Endodermal cell (in vitro differentiated cells): ENCODE data around the gene SNTB2. TPM values are rescaled to one million over a fixed set of nuclear protein-coding genes. Genes with fewer than 3 reads are reported as not detected.

Experiments used
- DNase-seq: peaks from one replicate; pipeline ENCODE4 v3.0.0-alpha.2; 2017
- H3K27ac ChIP-seq: 2 replicates; pipeline ENCODE4 v1.5.1; 2013; ENCODE audit warnings: mild to moderate bottlenecking, low read depth, low read length, moderate library complexity
- H3K27me3 ChIP-seq: 2 replicates; pipeline ENCODE4 v1.6.1; 2013; ENCODE audit warnings: mild to moderate bottlenecking, low read length, moderate library complexity; ENCODE audit not compliant: insufficient read depth, control insufficient read depth, poor library complexity, severe bottlenecking
- H3K36me3 ChIP-seq: 2 replicates; pipeline ENCODE4 v1.7.0; 2013; ENCODE audit warnings: mild to moderate bottlenecking, low read length, moderate library complexity; ENCODE audit not compliant: control insufficient read depth, insufficient read depth
- H3K4me1 ChIP-seq: one replicate; pipeline ENCODE4 v1.7.0; 2013; ENCODE audit warnings: low read length; ENCODE audit not compliant: control insufficient read depth, insufficient read depth
- H3K4me3 ChIP-seq: 2 replicates; pipeline ENCODE4 v1.5.1; 2013; ENCODE audit warnings: mild to moderate bottlenecking, low read length, moderate library complexity
- H3K9ac ChIP-seq: 2 replicates; pipeline ENCODE4 v1.6.1; 2013; ENCODE audit warnings: mild to moderate bottlenecking, low read length, moderate library complexity; ENCODE audit not compliant: poor library complexity, severe bottlenecking; ENCODE audit errors: extremely low read depth
- H3K9me3 ChIP-seq: 2 replicates; pipeline ENCODE4 v1.6.1; 2013; ENCODE audit warnings: mild to moderate bottlenecking, low read length, moderate library complexity; ENCODE audit not compliant: control insufficient read depth
- H3K27ac Mint-ChIP-seq: 2 replicates; pipeline ENCODE4 v1.8.0; 2020; ENCODE audit warnings: mixed read lengths
- H3K27me3 Mint-ChIP-seq: 2 replicates; pipeline ENCODE4 v1.8.0; 2021; ENCODE audit warnings: mild to moderate bottlenecking, mixed read lengths; ENCODE audit not compliant: insufficient read depth
- H3K36me3 Mint-ChIP-seq: 2 replicates; pipeline ENCODE4 v1.8.0; 2020; ENCODE audit warnings: low read depth, mixed read lengths
- H3K4me1 Mint-ChIP-seq: 2 replicates; pipeline ENCODE4 v1.8.0; 2020; ENCODE audit warnings: mixed read lengths
- H3K4me3 Mint-ChIP-seq: 2 replicates; pipeline ENCODE4 v1.8.0; 2020; ENCODE audit warnings: mild to moderate bottlenecking, moderate library complexity, mixed read lengths
- H3K9me3 Mint-ChIP-seq: 2 replicates; pipeline ENCODE4 v1.8.0; 2020; ENCODE audit warnings: mild to moderate bottlenecking, mixed read lengths
- WGBS, 2 experiments: methylation state at CpG; one replicate each; pipeline versions ENCODE4 v1.1.5 to v1.1.7; 2013; ENCODE audit warnings: missing lambda C conversion rate in 2 of 2, mixed read lengths in 1 of 2; ENCODE audit not compliant: insufficient coverage in 1 of 2, insufficient read length in 1 of 2; 5-methylcytosine and 5-hydroxymethylcytosine counted together
- total RNA-seq, 2 donors: library from RNA; stranded (reverse); fragmentation: NEBNext Ultra II Directional in 1 of 2; extraction: Animal tissue kit (Norgen Biotek cat#: 25700) in 1 of 2; gene quantifications; 2 replicates in 1 of 2; 3 replicates in 1 of 2; pipeline ENCODE4 v1.2.1, GENCODE V29; 2021
- TF ChIP-seq, protein P1 (sequence below): fragments of 200-600 bp; sonication (generic); conservative IDR thresholded peaks from 2 replicates; pipeline ENCODE4 v1.5.0; 2021; ENCODE audit warnings: antibody characterized with exemption, mild to moderate bottlenecking

The SNTB2 gene
- total RNA-seq, 2 donors from 2014 or later = 15.4 to 24.1 TPM

DNA sequence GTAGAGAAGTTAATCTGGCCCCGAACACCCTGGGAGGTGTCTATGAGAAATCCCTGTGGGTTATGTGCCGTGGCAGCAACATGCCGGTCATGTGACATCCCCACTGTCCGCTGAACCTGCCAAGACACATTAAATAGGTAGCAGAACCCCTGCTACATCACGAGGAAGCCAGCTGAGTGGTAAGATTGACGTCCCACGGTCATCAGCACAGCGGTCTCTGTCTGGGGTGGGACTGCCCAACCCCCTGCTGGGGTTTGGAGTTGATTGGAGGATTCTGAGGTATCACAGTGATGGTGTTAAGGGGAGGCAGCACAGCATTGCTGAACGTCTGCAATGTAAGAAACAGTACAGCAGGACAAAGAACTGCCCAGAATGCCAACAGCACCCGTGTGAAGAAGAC lies 162.6 kb downstream of the SNTB2 start:
- no peaks in the 10 kb centered on the region for H3K27me3 ChIP-seq
- no peak overlapping the region for H3K27ac Mint-ChIP-seq

DNA sequence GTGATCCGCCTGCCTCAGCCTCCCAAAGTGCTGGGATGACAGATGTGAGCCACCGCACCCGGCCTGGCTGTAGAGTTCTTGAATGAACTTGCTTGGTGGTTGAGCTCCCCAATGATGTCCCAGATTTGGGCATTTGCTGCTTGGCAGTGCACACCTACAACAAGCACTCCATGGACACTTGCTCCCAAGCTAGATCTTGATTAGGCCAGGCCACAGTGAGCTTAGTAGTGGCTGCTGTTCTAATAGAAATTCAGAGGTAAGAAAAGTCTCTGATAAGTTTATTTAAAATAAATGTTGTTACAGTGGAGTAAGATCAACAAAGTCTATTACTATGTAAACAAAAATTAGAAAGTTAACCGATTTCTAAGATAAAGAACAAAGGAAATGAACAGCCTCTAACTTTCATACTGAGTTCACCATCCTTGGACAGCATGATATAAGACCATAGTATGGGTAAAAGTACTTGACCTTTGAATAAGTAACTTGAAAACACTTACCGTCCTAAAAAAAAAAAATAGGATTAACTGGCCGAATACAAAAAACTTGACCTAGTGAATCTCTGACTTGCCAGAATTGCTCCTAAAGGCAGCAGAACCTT lies 163.7 kb downstream of the SNTB2 start:
- H3K4me3 Mint-ChIP-seq = no peak overlapping the region
- no peaks in the 10 kb centered on the region for H3K27me3 Mint-ChIP-seq
- H3K27ac Mint-ChIP-seq = no peak overlapping the region
- peaks cover 14% of the 10 kb centered on the region for H3K4me1 Mint-ChIP-seq
- Histone ChIP-seq H3K36me3 (peaks cover 17% of the 10 kb centered on the region), H3K9ac (no peak overlapping the region), H3K27me3 (no peaks in the 10 kb centered on the region), H3K4me1 (no peaks in the 10 kb centered on the region), H3K4me3 (no peak overlapping the region), H3K27ac (no peak overlapping the region), H3K9me3 (no peaks in the 10 kb centered on the region)
- DNase-seq = no peak
- no peaks in the 10 kb centered on the region for H3K9me3 Mint-ChIP-seq
- TF ChIP-seq, protein P1, sequence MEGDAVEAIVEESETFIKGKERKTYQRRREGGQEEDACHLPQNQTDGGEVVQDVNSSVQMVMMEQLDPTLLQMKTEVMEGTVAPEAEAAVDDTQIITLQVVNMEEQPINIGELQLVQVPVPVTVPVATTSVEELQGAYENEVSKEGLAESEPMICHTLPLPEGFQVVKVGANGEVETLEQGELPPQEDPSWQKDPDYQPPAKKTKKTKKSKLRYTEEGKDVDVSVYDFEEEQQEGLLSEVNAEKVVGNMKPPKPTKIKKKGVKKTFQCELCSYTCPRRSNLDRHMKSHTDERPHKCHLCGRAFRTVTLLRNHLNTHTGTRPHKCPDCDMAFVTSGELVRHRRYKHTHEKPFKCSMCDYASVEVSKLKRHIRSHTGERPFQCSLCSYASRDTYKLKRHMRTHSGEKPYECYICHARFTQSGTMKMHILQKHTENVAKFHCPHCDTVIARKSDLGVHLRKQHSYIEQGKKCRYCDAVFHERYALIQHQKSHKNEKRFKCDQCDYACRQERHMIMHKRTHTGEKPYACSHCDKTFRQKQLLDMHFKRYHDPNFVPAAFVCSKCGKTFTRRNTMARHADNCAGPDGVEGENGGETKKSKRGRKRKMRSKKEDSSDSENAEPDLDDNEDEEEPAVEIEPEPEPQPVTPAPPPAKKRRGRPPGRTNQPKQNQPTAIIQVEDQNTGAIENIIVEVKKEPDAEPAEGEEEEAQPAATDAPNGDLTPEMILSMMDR = no peak
- H3K36me3 Mint-ChIP-seq = peaks cover 24% of the 10 kb centered on the region
- whole genome bisulfite sequencing, 2 experiments = 97 to 100% methylated on average over 4 to 5 of the region's 6 CpGs

More for the DNA sequence above, 162.6 kb downstream of the SNTB2 start:
- no peaks in the 10 kb centered on the region for H3K27me3 Mint-ChIP-seq
- H3K4me3 Mint-ChIP-seq = no peak overlapping the region
- Histone ChIP-seq H3K36me3 (peaks cover 11% of the 10 kb centered on the region), H3K4me1 (no peaks in the 10 kb centered on the region), H3K4me3 (no peak overlapping the region), H3K27ac (no peak overlapping the region), H3K9me3 (no peaks in the 10 kb centered on the region), H3K9ac (no peak overlapping the region)
- DNase-seq = no peak
- TF ChIP-seq, protein P1 = no peak
- H3K36me3 Mint-ChIP-seq = peaks cover 21% of the 10 kb centered on the region
- no peaks in the 10 kb centered on the region for H3K9me3 Mint-ChIP-seq
- WGBS, 2 experiments = 88 to 93% methylated on average over 8 to 10 of the region's 10 CpGs
- peaks cover 12% of the 10 kb centered on the region for H3K4me1 Mint-ChIP-seq

- no peak within 1 kb of the TSS for H3K9ac ChIP-seq
- H3K36me3 ChIP-seq = peaks cover 24% of the 10 kb centered on the region
- Mint-ChIP-seq H3K27me3 (no peaks in the 10 kb centered on the region), H3K36me3 (peaks cover 24% of the 10 kb centered on the region), H3K4me3 (no peak within 1 kb of the TSS), H3K27ac (no peak within 1 kb of the TSS), H3K4me1 (peaks cover 15% of the 10 kb centered on the region), H3K9me3 (no peaks in the 10 kb centered on the region)
- 92 to 96% methylated on average over 11 to 12 of the region's 12 CpGs for WGBS, 2 experiments
- H3K4me3 ChIP-seq = no peak within 1 kb of the TSS
- no peak for DNase-seq
- TF ChIP-seq, protein P1 = no peak
- H3K4me1 ChIP-seq = peaks cover 3% of the 10 kb centered on the region
- no peaks in the 10 kb centered on the region for H3K9me3 ChIP-seq
- no peaks in the 10 kb centered on the region for H3K27me3 ChIP-seq
- no peak within 1 kb of the TSS for H3K27ac ChIP-seq
These were observed 164.5 kb downstream of the SNTB2 start, which contains the start of gene TMED6 for GRCh38 chr16:69351309-69352027. TMED6 (minus strand) TSS chr16:69351786; CDS start chr16:69351753, 33 bp downstream.

Other genes starting within 250 kb of the SNTB2 start
- gene HAS3, start 81.5 kb upstream of the SNTB2 start, total RNA-seq = 1 to 10 TPM; 1.8 to 4.1 TPM
- gene CHTF8, start 54.6 kb upstream of the SNTB2 start, total RNA-seq = 100 to 1,000 TPM; 105 to 142 TPM
- gene UTP4, start 54.5 kb upstream of the SNTB2 start, total RNA-seq = 10 to 100 TPM; 44.1 to 45.3 TPM
- gene VPS4A, start 124.2 kb downstream of the SNTB2 start, total RNA-seq = 10 to 100 TPM; 28.6 to 37.8 TPM
- 10 to 100 TPM; 12.2 to 19.8 TPM for gene PDF, start 143.4 kb downstream of the SNTB2 start, total RNA-seq
- 10 to 100 TPM; 45.8 to 49.3 TPM for gene COG8, start 152.4 kb downstream of the SNTB2 start, total RNA-seq
- gene NIP7, start 152.6 kb downstream of the SNTB2 start, total RNA-seq = 10 to 100 TPM; 30.5 to 36.3 TPM
- under 1 TPM; 0.53 to 0.66 TPM for gene TMED6, start 164.6 kb downstream of the SNTB2 start, total RNA-seq
- gene TERF2, start 198.8 kb downstream of the SNTB2 start, total RNA-seq = 10 to 100 TPM; 33.6 to 38.2 TPM
- 100 to 1,000 TPM; 123 to 131 TPM for gene CYB5B, start 237.5 kb downstream of the SNTB2 start, total RNA-seq